HG02973 (cell line): ENCODE measurements around the gene RMND1.

Experiments
- ATAC-seq: cut with Tn5 transposase; IDR thresholded peaks from one replicate; pipeline ENCODE4 v1.9.1; 2021; ENCODE audit warnings: moderate library complexity; ENCODE audit not compliant: unreplicated experiment

The RMND1 gene

GRCh38 chr6:151425561-151425960, 26.4 kb downstream of the RMND1 start:
- no peak for ATAC-seq

- ATAC-seq: no peak
Observed at GRCh38 chr6:151422981-151423380, 28.9 kb downstream of the RMND1 start.

GRCh38 chr6:151417477-151417876, 34.4 kb downstream of the RMND1 start:
- no peak for ATAC-seq

- ATAC-seq: no peak
Observed at GRCh38 chr6:151414641-151415260, 37.2 kb downstream of the RMND1 start.

GRCh38 chr6:151413372-151414145, 38.4 kb downstream of the RMND1 start:
- ATAC-seq: no peak

GRCh38 chr6:151412909-151413308, 39.0 kb downstream of the RMND1 start:
- ATAC-seq: no peak

GRCh38 chr6:151409679-151410078, 42.2 kb downstream of the RMND1 start:
- no peak for ATAC-seq

DNA sequence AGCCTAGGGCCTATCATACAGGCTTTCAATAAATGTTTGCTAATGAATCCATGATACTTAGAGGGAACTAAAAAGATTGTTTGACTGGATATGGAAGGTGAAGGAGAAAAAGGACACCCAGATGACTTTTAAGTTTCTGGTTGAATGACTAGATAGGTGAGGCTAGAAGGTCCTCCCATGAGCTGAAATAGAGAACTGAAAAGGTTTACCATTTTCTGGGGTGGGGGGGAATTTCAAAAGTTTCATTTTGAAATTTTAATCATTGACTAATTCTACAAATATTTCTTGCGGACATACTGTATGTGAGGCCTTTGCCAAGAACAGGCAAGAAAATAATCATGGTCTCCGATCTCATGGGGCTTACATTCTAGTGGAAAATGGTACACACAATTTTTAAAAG, 42.7 kb downstream of the RMND1 start:
- peak; percentile 58 for ATAC-seq

- no peak for ATAC-seq
Observed at GRCh38 chr6:151408858-151409257, 43.1 kb downstream of the RMND1 start.

- no peak for ATAC-seq
Observed at GRCh38 chr6:151403919-151404308, 48.0 kb downstream of the RMND1 start.

DNA sequence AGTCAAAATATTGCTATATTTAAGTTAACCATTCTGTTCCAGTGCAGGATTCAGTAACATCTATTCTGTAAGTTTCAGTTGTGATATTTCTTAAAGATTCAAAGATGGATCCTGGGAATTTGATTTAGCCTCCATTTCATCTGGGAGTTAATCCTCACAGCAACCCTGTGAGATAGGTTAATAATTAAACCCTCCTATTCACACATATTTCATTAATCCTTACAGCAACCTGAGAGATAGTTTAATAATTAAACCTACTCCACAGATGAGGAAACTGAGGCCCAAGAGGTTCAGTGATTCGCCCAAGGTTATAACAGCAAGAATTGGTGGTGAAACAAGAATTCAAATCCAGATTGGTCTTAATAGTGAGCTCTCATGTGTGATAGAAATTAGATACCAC, 49.7 kb downstream of the RMND1 start:
- ATAC-seq: no peak

DNA sequence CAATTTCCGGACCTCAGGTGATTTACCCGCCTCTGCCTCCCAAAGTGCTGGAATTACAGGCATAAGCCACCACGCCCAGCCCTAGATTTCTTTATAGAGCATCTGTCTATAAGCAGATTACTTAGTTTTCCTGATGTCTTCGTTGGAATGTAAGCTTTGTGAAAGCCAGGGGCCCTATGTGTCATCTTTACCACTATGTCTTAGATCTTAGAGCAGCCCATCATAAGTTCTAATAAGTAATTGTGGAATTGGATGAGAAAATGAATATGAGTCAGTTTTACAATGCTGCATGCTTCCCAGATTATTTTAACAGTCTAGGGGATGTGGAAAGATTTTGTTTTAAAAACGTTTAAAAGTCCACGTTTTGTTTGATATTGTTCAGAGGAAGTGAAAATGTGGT, 51.5 kb downstream of the RMND1 start:
- ATAC-seq: no peak

- no peak for ATAC-seq
Observed at GRCh38 chr6:151399679-151400078, 52.2 kb downstream of the RMND1 start.

- ATAC-seq: no peak
Observed at GRCh38 chr6:151393410-151393809, 58.5 kb downstream of the RMND1 start.

DNA sequence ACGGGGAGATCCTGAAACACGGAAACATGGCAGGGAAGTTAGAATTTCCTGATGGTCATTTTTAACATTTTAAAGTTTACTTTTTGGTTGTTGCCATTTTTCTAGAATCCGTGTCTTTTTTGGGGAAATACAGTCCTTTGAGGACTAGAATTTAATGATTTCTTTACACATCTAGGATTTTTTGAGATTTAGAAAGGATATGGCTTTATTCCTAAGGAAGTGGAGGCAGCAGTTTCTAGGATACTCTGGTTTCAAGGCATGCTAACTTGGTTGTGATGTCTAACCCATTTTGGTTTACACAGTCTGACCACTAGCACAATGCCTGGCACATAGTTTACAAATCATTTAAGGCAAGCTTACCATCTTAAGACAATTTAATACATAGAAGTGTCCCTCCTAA, 59.5 kb downstream of the RMND1 start:
- no peak for ATAC-seq

DNA sequence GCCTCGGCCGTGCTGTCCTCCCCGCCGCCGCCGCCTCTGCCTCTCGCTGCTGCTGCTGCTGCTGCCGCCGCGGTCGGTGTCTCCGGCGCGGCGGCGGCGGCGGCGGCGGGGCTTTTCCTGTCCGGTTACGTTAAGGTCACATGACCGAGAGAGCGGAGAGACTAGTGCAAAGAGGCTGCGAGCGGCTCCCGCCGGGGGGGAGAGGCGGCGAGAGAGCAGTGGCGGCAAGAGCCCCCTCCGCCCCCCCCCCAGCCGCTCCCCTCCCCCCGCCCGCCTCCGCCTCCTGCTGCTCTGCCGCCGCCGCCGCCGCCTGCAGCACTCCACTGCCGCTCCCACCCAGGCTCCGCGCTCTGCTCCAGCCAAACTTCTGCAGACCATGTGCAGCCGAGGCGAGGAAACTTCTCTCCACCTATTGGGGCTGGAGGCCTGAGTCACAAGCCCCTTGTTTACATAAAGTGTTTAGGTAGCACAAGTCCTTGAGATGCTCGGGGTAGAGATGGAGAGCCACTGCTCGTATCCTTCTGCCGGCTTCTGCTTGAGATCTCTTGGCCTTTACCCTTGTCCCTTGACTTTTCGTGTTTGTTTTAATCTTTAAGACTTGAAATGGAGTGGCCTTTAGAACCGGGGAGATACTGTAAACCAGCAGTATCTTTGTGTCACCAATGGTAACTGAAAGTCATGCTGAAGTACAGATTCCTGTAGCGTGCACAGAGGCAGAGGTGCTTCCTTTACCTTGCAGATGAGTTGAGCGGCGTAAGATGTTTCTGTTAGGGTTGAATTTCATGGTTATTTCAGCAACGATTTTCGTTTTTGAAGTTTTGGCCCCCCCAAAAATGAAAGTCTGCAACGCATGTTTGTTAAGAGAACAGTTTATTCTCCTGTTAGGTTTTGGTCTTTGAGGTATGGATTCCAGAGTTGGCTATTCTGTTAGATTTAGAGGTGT, 60.2 kb downstream of the RMND1 start, which contains the start of gene ZBTB2:
TSS of gene ZBTB2 (minus strand) at position 89 of the 943 bp plus-strand sequence. CDS start 17,922 bp downstream, outside the sequence.
- peak; percentile 20 for ATAC-seq

DNA sequence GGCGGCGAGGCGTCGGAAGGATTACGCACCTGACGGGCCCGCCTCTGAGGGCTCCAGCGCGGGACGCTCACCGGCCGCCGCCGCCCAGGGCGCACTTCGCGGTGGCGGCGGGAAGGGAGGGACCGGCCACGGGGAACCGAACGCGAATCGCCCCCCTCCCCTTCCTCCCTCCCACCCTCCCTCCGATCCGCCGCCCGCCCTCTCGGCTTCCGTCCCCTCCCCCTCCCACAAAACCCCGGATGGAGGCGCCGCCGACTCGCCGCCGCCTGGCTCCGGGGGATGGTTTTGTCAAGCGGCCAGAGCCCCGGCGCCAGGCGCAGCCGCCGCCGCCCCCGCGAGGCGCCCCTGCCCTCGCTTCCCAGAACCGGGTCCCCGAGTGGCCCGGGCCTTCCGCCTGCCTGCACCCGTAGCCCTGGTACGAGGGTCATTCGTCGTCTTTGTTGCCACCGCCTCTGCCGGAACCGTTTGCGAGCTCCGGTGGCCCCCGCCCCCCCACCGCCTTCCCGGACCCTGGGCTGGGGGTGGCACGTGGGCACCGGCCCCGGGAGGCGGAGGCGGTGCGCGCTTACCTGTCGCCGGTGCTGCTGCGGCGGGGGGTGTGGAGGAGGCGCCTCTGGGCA, 61.0 kb downstream of the RMND1 start:
- peak; percentile 7 for ATAC-seq

DNA sequence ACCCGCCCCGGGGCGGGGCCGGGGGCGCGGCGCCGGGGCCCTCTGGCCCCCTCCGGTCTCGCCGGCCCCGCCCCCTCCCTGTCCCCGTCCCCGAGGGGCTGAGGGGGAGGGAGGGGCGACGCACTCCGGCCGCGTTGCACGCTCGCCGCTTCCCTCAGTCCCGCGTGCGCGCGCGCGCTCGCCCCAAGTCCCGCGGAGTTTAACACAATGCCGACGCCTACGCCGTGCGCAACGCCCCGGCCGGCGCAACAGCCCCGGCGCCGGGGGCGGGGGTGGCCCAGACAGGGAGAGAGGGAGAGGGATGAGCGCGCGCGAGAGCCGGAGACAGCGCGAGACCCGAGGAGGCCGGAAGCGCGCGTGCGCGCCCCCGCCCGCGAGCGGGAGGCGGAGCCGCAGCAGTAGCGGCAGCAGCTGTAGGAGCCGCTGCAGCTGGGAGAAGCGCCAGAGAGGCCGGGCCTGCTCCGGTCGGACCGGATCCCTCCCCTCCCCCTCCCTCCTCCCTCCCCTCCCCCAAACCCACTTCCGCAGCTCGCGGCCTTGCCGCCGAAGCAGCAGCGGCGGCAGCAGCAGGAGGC, 61.6 kb downstream of the RMND1 start:
- peak; percentile 72 for ATAC-seq

DNA sequence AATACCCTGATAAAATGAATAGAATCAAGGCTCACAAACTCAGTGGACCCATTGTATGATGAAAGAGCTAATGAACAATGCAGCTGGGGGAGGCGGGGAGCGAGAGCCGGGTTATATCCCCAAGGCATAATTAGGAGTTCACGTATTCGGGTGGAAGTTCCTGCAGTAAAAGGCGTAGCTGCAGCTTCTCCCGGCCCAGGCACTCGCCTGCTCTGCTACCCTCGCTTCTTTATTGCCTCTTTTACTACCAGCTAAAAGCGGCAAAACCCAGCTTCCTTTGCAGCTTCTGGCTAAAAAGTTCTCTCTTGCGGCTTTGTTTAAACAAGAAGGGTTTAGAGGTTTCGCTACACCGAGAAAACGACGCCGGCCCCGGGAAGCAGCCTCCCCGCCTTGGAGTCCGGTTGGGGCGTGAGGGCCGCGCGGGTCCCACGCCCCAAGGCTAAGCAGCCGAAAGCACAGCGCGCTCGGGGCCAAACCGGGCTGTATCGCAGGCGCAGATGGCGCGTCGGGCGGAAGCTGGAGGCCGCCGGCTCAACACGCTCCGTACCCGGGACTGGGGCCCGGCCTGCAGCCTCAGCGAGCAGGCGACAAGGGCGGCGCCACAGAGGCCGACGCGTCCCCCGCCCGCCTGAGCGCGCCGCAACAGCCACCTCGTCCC, 62.2 kb downstream of the RMND1 start:
- peak; percentile 59 for ATAC-seq

- no peak for ATAC-seq
Observed at GRCh38 chr6:151388997-151389617, 62.8 kb downstream of the RMND1 start.
